ENCODE data around the gene DLGAP4. TPM values are rescaled to one million over a fixed set of nuclear protein-coding genes. Genes with fewer than 3 reads are reported as not detected.

Gene DLGAP4
- total RNA-seq, 2 donors from 2014 or later, result 62.9 to 78.2 TPM

DNA sequence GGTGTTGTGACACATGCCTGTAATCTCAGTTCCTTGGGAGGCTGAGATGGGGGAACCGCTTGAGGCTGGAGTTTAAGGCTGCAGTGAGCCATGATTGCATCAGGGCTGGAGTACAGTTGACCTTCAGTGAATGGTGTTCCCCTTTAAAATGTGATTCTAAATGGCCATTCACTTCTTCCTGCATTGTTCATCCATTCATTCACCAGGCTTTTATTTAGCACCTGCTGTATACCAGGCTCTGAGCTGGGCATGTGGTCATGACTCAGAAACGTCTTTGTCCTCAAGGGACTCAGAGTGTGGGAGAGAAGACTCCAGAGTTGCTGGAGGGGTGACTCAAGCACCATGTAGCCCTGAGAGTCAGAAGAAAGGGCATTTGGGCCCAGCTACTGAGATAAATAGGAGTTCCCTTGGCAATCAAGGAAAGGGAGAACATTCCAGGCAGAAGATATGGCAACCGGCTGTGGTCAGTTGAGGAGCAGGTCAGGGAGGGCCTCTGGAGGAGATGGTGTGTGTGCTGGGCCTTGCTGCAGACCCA is 101.1 kb downstream of the DLGAP4 start:
- Mint-ChIP-seq H3K36me3 (ENCODE audit: low read depth) (no peaks in the 10 kb centered on the region), H3K4me1 (peaks cover 10% of the 10 kb centered on the region), H3K4me3 (no peak overlapping the region), H3K27ac (peak overlapping the region; percentile 6), H3K27me3 (ENCODE audit: insufficient read depth) (peaks cover 15% of the 10 kb centered on the region), H3K9me3 (peaks cover 4% of the 10 kb centered on the region)
- Histone ChIP-seq H3K9me3 (ENCODE audit: control insufficient read depth, low read length) (peaks cover 7% of the 10 kb centered on the region), H3K27me3 (ENCODE audit: control insufficient read depth, insufficient read depth, low read length, poor library complexity, severe bottlenecking) (no peaks in the 10 kb centered on the region), H3K4me3 (ENCODE audit: low read length) (no peak overlapping the region), H3K9ac (ENCODE audit: extremely low read depth, low read length, poor library complexity, severe bottlenecking) (no peak overlapping the region), H3K36me3 (ENCODE audit: control insufficient read depth, insufficient read depth, low read length) (no peaks in the 10 kb centered on the region), H3K27ac (ENCODE audit: low read depth, low read length) (no peak overlapping the region), H3K4me1 (ENCODE audit: control insufficient read depth, insufficient read depth, low read length) (peaks cover 6% of the 10 kb centered on the region)
- no peak for DNase-seq
- 90 to 91% methylated on average over 2 to 3 of the region's 3 CpGs for WGBS, 2 experiments (ENCODE audit: insufficient coverage in 1 of 2, insufficient read length in 1 of 2)
- TF ChIP-seq, protein P1, sequence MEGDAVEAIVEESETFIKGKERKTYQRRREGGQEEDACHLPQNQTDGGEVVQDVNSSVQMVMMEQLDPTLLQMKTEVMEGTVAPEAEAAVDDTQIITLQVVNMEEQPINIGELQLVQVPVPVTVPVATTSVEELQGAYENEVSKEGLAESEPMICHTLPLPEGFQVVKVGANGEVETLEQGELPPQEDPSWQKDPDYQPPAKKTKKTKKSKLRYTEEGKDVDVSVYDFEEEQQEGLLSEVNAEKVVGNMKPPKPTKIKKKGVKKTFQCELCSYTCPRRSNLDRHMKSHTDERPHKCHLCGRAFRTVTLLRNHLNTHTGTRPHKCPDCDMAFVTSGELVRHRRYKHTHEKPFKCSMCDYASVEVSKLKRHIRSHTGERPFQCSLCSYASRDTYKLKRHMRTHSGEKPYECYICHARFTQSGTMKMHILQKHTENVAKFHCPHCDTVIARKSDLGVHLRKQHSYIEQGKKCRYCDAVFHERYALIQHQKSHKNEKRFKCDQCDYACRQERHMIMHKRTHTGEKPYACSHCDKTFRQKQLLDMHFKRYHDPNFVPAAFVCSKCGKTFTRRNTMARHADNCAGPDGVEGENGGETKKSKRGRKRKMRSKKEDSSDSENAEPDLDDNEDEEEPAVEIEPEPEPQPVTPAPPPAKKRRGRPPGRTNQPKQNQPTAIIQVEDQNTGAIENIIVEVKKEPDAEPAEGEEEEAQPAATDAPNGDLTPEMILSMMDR (conservative IDR thresholded peaks at IDR 0.05), result no peak

DNA sequence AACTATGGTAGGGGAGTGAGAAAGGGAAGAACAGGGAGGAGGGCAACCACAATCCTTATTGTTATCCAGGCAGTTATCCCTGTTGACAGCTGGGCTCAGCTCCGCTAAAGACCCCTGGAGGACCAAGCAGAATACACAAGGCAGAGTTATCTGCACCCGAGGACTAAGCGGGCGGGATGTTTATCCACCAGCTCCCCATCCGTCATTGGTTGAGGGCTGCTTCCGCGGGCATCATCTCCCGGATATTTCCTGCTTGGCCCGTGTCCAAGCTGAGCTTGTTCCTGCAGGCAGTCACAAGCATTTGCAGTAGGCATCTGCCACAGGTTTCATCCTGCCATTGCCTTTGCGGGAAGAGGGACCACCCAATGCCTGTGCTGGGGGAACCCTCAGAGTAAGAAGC is 102.1 kb downstream of the DLGAP4 start:
- WGBS, 2 experiments (ENCODE audit: insufficient coverage in 1 of 2, insufficient read length in 1 of 2), result 76 to 80% methylated on average over 9 to 10 of the region's 10 CpGs
- DNase-seq, result peak; percentile 57
- no peaks in the 10 kb centered on the region for H3K36me3 Mint-ChIP-seq (ENCODE audit: low read depth)

GRCh38 chr20:36411861-36412454 is 105.8 kb downstream of the DLGAP4 start:
- Histone ChIP-seq H3K27ac (ENCODE audit: low read depth, low read length) (no peak overlapping the region), H3K27me3 (ENCODE audit: control insufficient read depth, insufficient read depth, low read length, poor library complexity, severe bottlenecking) (no peaks in the 10 kb centered on the region), H3K9ac (ENCODE audit: extremely low read depth, low read length, poor library complexity, severe bottlenecking) (no peak overlapping the region), H3K9me3 (ENCODE audit: control insufficient read depth, low read length) (no peaks in the 10 kb centered on the region), H3K4me1 (ENCODE audit: control insufficient read depth, insufficient read depth, low read length) (peaks cover 6% of the 10 kb centered on the region), H3K4me3 (ENCODE audit: low read length) (no peak overlapping the region), H3K36me3 (ENCODE audit: control insufficient read depth, insufficient read depth, low read length) (no peaks in the 10 kb centered on the region)
- Mint-ChIP-seq H3K36me3 (ENCODE audit: low read depth) (no peaks in the 10 kb centered on the region), H3K27ac (no peak overlapping the region), H3K9me3 (no peaks in the 10 kb centered on the region), H3K27me3 (ENCODE audit: insufficient read depth) (peaks cover 8% of the 10 kb centered on the region), H3K4me1 (peaks cover 10% of the 10 kb centered on the region), H3K4me3 (no peak overlapping the region)
- TF ChIP-seq, protein P1 (conservative IDR thresholded peaks at IDR 0.05), result no peak
- DNase-seq, result no peak
- 77 to 84% methylated on average over 5 to 7 of the region's 7 CpGs for WGBS, 2 experiments (ENCODE audit: insufficient coverage in 1 of 2, insufficient read length in 1 of 2)

More for the DNA sequence above, 102.1 kb downstream of the DLGAP4 start:
- Histone ChIP-seq H3K9ac (ENCODE audit: extremely low read depth, low read length, poor library complexity, severe bottlenecking) (no peak overlapping the region), H3K27me3 (ENCODE audit: control insufficient read depth, insufficient read depth, low read length, poor library complexity, severe bottlenecking) (no peaks in the 10 kb centered on the region), H3K36me3 (ENCODE audit: control insufficient read depth, insufficient read depth, low read length) (no peaks in the 10 kb centered on the region), H3K4me1 (ENCODE audit: control insufficient read depth, insufficient read depth, low read length) (peaks cover 6% of the 10 kb centered on the region), H3K27ac (ENCODE audit: low read depth, low read length) (no peak overlapping the region), H3K4me3 (ENCODE audit: low read length) (no peak overlapping the region), H3K9me3 (ENCODE audit: control insufficient read depth, low read length) (peaks cover 5% of the 10 kb centered on the region)
- Mint-ChIP-seq H3K4me1 (peaks cover 10% of the 10 kb centered on the region), H3K27ac (peak overlapping the region; percentile 6), H3K4me3 (no peak overlapping the region), H3K9me3 (peaks cover under 1% of the 10 kb centered on the region), H3K27me3 (ENCODE audit: insufficient read depth) (peaks cover 10% of the 10 kb centered on the region)
- TF ChIP-seq, protein P1 (conservative IDR thresholded peaks at IDR 0.05), result peak; percentile 45

Data from endodermal cell (in vitro differentiated cells).